T-cell (primary cell): Measurements from ENCODE around the gene CLPTM1. TPM values are rescaled to one million over a fixed set of nuclear protein-coding genes. Genes with fewer than 3 reads are reported as not detected.

Experiments
- ATAC-seq, 4 experiments: fragments of 200-7000 bp in 3 of 4; fragments of 150-1000 bp in 1 of 4; cut with Tn5 transposase; replicated peaks in 1 of 4; 1 replicate in 3 of 4; 2 replicates in 1 of 4; pipeline ENCODE4 v1.10.0; 2021; ENCODE audit warnings: moderate library complexity in 3 of 4, mild to moderate bottlenecking in 2 of 4, moderate number of reproducible peaks in 1 of 4
- CTCF ChIA-PET, 2 donors: fragments of 300-600 bp; sonication (Branson Sonifier 250); formaldehyde crosslinking; loops; one replicate each; lab custom pipeline; 2022; ENCODE audit warnings: antibody characterized with exemption in 2 of 2; lab: Charles Lee
- POLR2A ChIA-PET, 2 donors: fragments of 300-600 bp; sonication (Branson Sonifier 250); formaldehyde crosslinking; loops; one replicate each; lab custom pipeline; 2022; ENCODE audit warnings: antibody characterized with exemption in 2 of 2; lab: Charles Lee
- DNase-seq, 35 experiments: peaks; one replicate each; pipeline versions ENCODE4 v3.0.0 to v3.0.0-alpha.2; 2013 to 2023
- H3K27ac ChIP-seq: one replicate; pipeline ENCODE4 v1.5.1; 2013; ENCODE audit warnings: low read length
- H3K27me3 ChIP-seq, 2 experiments: replicated peaks in 1 of 2; 1 replicate in 1 of 2; 2 replicates in 1 of 2; pipeline versions ENCODE4 v1.6.1 to v1.7.0; 2013; ENCODE audit warnings: low read length in 1 of 2, mixed read lengths in 1 of 2; ENCODE audit not compliant: control insufficient read depth in 2 of 2, insufficient read depth in 2 of 2; ENCODE audit errors: extremely low read depth in 1 of 2
- H3K36me3 ChIP-seq, 2 donors: 1 replicate in 1 of 2; 2 replicates in 1 of 2; pipeline versions ENCODE4 v1.6.1 to v1.7.0; 2013; ENCODE audit warnings: low read length in 1 of 2; ENCODE audit not compliant: control insufficient read depth in 2 of 2, insufficient read depth in 1 of 2; ENCODE audit errors: extremely low read depth in 1 of 2
- H3K4me1 ChIP-seq, 2 experiments: 1 replicate in 1 of 2; 2 replicates in 1 of 2; pipeline versions ENCODE4 v1.6.1 to v1.7.0; 2013; ENCODE audit warnings: low read length in 2 of 2, mixed read lengths in 1 of 2; ENCODE audit not compliant: insufficient read depth in 2 of 2, control insufficient read depth in 1 of 2; ENCODE audit errors: extremely low read depth in 1 of 2
- H3K4me3 ChIP-seq, 2 donors: 1 replicate in 1 of 2; 2 replicates in 1 of 2; pipeline versions ENCODE4 v1.5.1 to v1.7.0; 2013; ENCODE audit warnings: mild to moderate bottlenecking in 2 of 2, low read length in 1 of 2, moderate library complexity in 1 of 2; ENCODE audit not compliant: control insufficient read depth in 1 of 2; ENCODE audit errors: extremely low read depth in 1 of 2
- H3K9me3 ChIP-seq: 2 replicates; pipeline ENCODE4 v1.7.0; 2013
- H3K27ac Mint-ChIP-seq, 2 donors: one replicate each; pipeline ENCODE4 v1.8.0; 2020 to 2021; ENCODE audit warnings: mild to moderate bottlenecking in 2 of 2, mixed read lengths in 2 of 2
- H3K27me3 Mint-ChIP-seq, 2 donors: one replicate each; pipeline ENCODE4 v1.8.0; 2021 to 2022; ENCODE audit warnings: mixed read lengths in 2 of 2
- H3K36me3 Mint-ChIP-seq: one replicate; pipeline ENCODE4 v1.8.0; 2021; ENCODE audit warnings: mixed read lengths
- H3K4me1 Mint-ChIP-seq, 3 donors: one replicate each; pipeline ENCODE4 v1.8.0; 2020 to 2022; ENCODE audit warnings: mixed read lengths in 3 of 3, mild to moderate bottlenecking in 1 of 3
- H3K4me3 Mint-ChIP-seq, 3 donors: one replicate each; pipeline ENCODE4 v1.8.0; 2020 to 2022; ENCODE audit warnings: mild to moderate bottlenecking in 3 of 3, mixed read lengths in 3 of 3, moderate library complexity in 3 of 3
- H3K9me3 Mint-ChIP-seq, 3 donors: one replicate each; pipeline ENCODE4 v1.8.0; 2020 to 2022; ENCODE audit warnings: mixed read lengths in 3 of 3
- WGBS: methylation state at CpG from one replicate; pipeline ENCODE4 v1.1.5; 2013; ENCODE audit warnings: missing lambda C conversion rate; ENCODE audit not compliant: insufficient coverage; 5-methylcytosine and 5-hydroxymethylcytosine counted together
- total RNA-seq, 35 experiments: library from RNA in 6 of 35; stranded (reverse) in 6 of 35; fragments of 120-200 nt in 1 of 35; gene quantifications; one replicate each; pipeline versions ENCODE4 v1.2.1 to v1.2.4 and lab custom pipeline; 2013 to 2026

Gene CLPTM1
- total RNA-seq, 5 donors from 2014 or later (not counting 1 experiment from before 2014, with no cell fraction given), result 64.0 to 103 (median 87.6) TPM

DNA sequence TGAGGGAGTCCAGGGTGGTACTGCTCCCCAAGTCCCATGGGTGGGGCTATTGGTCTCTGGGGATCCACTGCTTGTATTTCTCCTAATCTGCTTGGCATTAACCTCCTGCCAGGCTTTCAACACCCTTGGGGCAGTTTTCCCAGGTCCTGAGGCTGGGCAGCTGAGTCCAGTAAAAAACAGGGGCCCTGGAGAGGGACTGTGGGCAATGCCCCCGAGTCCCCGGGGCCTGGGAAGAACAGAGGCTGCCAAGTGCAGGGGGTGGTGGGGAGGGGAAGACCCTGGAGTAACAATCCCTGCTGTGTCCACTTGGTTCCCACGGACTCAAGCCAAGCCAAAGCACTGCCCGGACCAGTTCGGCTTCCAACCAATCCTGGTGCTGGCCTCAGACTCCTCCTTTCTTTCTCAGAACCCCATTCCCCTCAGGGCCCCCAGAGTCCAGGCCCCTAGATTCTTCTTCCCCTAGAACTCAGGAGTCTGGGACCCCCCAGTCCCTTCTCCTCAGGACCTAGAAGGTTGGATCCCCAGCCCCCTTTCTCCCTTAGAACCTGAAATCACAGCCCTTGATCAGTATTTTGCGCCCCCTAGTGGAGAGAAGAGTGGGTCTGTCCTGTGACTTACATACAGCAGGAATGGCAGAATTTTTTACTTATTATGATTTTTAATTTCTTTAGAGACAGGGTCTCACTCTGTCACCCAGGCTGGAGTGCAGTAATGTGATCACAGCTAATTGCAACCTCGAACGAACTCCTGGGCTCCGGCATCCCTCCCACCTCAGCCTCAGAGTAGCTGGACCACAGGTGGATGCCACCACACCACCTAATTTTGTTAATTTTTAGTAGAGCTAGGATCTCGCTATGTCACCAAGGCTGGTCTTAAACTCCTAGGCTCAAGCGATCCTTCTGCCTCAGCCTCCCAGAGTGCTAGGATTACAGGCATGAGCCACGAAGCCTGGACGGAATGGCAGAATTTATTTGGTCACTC is 3.7 kb upstream of the CLPTM1 start:
- ATAC-seq, result no peak
- Mint-ChIP-seq H3K27ac (no peak overlapping the region), H3K4me3 (no peak overlapping the region), H3K9me3 (no peaks in the 10 kb centered on the region), H3K27me3 (no peaks in the 10 kb centered on the region), H3K4me1 (peaks cover 26 to 28% (median 27%) of the 10 kb centered on the region in 3 donors), H3K36me3 (no peaks in the 10 kb centered on the region)
- peak; percentile 8 to 87 (median 48) for DNase-seq
- H3K27me3 ChIP-seq, result no peaks in the 10 kb centered on the region
- H3K4me1 ChIP-seq, result peaks cover 8 to 24% of the 10 kb centered on the region in 2 experiments
- 76% methylated on average over 5 of the region's 13 CpGs for WGBS
- no peaks in the 10 kb centered on the region for H3K9me3 ChIP-seq
- no peak overlapping the region for H3K27ac ChIP-seq
- no peak overlapping the region for H3K4me3 ChIP-seq
- H3K36me3 ChIP-seq, result peaks cover 0 to 12% of the 10 kb centered on the region in 2 donors
- ChIA-PET POLR2A (no interaction called here), CTCF (interaction anchor here in 1 of 2 donors (0.6 kb wide), 2 partner anchors 52 to 505 kb away, joined by 3 to 5 read pairs; no protein-coding TSS in a partner anchor)

DNA sequence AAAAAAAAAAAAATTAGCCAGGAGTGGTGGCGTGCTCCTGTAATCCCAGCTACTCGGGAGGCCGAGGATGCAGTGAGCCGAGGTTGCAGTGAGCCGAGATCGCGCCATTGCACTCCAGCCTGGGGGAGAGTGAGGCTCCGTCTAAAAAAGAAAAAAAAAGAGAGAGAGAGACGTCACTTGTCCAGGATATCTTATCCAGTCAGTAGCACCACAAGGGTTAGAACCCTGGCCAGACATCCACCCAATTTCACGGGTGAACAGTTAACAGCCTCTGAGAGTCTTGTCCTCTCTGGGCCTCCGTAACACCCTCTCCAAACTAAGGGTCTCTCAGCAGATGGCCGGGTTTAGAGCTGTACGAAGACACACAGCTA is 917 bp upstream of the CLPTM1 start:
- ATAC-seq (no peak), DNase-seq (peak in 1 of 35 experiments; percentile 5)
- no peaks in the 10 kb centered on the region for H3K9me3 Mint-ChIP-seq
- no peaks in the 10 kb centered on the region for H3K9me3 ChIP-seq
- H3K4me3 Mint-ChIP-seq, result peak overlapping the region; percentile 95 to 98 (median 97)
- peak overlapping the region; percentile 90 for H3K27ac ChIP-seq
- no peaks in the 10 kb centered on the region for H3K27me3 ChIP-seq
- peak overlapping the region; percentile 69 to 100 for H3K4me3 ChIP-seq
- H3K27ac Mint-ChIP-seq, result peak overlapping the region; percentile 98
- WGBS, result 56% methylated on average over 10 of the region's 13 CpGs
- ChIA-PET POLR2A (interaction anchor here in 1 of 2 donors (0.5 to 0.8 kb wide), 4 partner anchors 24 to 183 kb away, joined by 3 to 4 read pairs (median 4); no protein-coding TSS in a partner anchor), CTCF (interaction anchor here in 1 of 2 donors (0.5 to 1.3 kb wide), 4 partner anchors 17 to 184 kb away, joined by 3 to 5 read pairs (median 4); no protein-coding TSS in a partner anchor)
- no peaks in the 10 kb centered on the region for H3K36me3 Mint-ChIP-seq
- H3K27me3 Mint-ChIP-seq, result no peaks in the 10 kb centered on the region
- peaks cover 45 to 50% (median 49%) of the 10 kb centered on the region in 3 donors for H3K4me1 Mint-ChIP-seq
- peaks cover 10 to 47% of the 10 kb centered on the region in 2 experiments for H3K4me1 ChIP-seq
- peaks cover 0 to 10% of the 10 kb centered on the region in 2 donors for H3K36me3 ChIP-seq

DNA sequence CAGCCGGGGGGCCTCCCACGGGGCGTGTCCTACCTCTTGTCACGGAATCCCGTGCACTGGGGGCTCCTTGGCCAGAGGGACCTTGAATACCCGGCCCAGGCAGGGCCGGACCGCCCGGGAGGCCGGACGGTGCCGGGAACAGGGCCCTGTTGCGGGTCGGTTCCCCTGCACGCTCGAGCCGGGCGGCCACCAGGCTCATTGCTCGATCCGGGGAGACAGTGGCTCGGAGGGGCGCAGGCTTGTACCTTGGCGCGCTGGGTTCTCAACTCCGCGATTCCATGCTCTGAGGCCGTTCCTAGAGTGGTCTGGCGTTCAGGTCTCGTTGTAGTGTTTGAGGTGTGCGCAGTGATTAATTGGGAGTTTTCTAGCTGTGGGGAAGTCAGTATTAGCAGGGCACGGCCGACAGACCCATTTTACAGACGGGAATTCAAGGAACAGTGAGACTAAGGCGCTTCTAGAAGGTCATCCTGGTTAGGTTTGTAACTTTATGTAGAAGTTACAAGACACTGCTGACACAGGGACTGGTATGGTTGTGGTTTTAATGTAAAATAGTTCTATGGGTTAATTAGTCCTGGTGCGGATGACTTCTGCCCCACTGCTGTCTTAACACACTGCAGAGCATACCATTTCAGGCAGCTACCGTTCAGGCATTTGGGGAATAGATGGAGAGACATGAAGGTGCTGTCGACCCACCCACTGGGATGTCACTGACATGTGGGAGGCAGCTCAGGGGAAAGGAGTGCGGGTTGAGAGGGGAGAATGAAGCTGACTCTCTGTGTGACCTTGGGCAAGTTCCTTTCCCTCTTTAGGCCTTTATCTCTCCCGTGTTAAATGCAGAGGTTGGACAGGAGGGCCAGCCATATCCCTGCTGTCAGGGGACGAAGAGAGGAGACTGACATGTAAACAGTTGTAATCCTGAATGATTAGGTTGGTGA is 592 bp downstream of the CLPTM1 start:
- peaks cover 10 to 59% of the 10 kb centered on the region in 2 experiments for H3K4me1 ChIP-seq
- ATAC-seq, result peak in 3 of 4 experiments; percentile 8 to 16 (median 14)
- peak overlapping the region; percentile 13 for H3K27ac ChIP-seq
- H3K4me3 Mint-ChIP-seq, result peak overlapping the region; percentile 95 to 98 (median 97)
- POLR2A ChIA-PET, result interaction anchor here (0.6 to 0.8 kb wide), 3 partner anchors 9 to 138 kb away, joined by 3 to 4 read pairs (median 4); no protein-coding TSS in a partner anchor
- H3K9me3 ChIP-seq, result no peaks in the 10 kb centered on the region
- CTCF ChIA-PET, result no interaction called here
- no peaks in the 10 kb centered on the region for H3K9me3 Mint-ChIP-seq
- peaks cover 59 to 65% (median 60%) of the 10 kb centered on the region in 3 donors for H3K4me1 Mint-ChIP-seq
- no peaks in the 10 kb centered on the region for H3K27me3 Mint-ChIP-seq
- WGBS, result 6% methylated on average over 38 of the region's 40 CpGs
- peaks cover 13% of the 10 kb centered on the region for H3K36me3 Mint-ChIP-seq
- H3K4me3 ChIP-seq, result peak overlapping the region; percentile 69 to 91
- peak overlapping the region; percentile 53 to 84 for H3K27ac Mint-ChIP-seq
- no peaks in the 10 kb centered on the region for H3K27me3 ChIP-seq
- H3K36me3 ChIP-seq, result peaks cover 3 to 6% of the 10 kb centered on the region in 2 donors
- DNase-seq, result peak in 5 of 35 experiments; percentile 0 to 11 (median 3)

DNA sequence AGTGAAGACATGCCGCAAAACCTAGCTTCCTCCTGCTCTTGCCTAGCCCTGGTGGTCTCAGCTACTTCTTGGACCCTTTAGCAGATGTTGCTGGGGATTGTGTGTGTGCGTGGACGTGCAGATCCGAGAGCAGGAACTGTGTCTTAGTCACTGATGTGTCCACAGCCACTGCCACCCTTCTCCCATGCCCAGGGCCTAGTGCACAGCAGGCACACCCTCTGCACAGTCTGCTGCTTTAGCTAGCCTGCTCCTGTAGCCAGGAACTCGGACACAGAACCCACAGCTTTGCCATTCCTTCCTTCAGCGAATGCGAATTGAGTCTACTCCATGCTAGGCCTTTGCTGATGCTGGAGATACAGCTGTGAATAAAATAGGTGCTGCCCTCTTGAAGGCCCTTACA is 2.3 kb downstream of the CLPTM1 start:
- CTCF ChIA-PET, result no interaction called here
- peaks cover 10 to 65% of the 10 kb centered on the region in 2 experiments for H3K4me1 ChIP-seq
- Mint-ChIP-seq H3K36me3 (peaks cover 18% of the 10 kb centered on the region), H3K4me1 (peaks cover 62 to 69% (median 67%) of the 10 kb centered on the region in 3 donors), H3K27me3 (no peaks in the 10 kb centered on the region), H3K9me3 (no peaks in the 10 kb centered on the region), H3K27ac (no peak overlapping the region), H3K4me3 (peak overlapping the region; percentile 5 to 98 (median 97))
- DNase-seq (no peak), ATAC-seq (no peak)
- no peaks in the 10 kb centered on the region for H3K9me3 ChIP-seq
- no peak overlapping the region for H3K27ac ChIP-seq
- POLR2A ChIA-PET, result no interaction called here
- no peaks in the 10 kb centered on the region for H3K27me3 ChIP-seq
- WGBS, result 100% methylated on average over 2 of the region's 7 CpGs
- H3K4me3 ChIP-seq, result no peak overlapping the region
- H3K36me3 ChIP-seq, result peaks cover 6 to 19% of the 10 kb centered on the region in 2 donors

DNA sequence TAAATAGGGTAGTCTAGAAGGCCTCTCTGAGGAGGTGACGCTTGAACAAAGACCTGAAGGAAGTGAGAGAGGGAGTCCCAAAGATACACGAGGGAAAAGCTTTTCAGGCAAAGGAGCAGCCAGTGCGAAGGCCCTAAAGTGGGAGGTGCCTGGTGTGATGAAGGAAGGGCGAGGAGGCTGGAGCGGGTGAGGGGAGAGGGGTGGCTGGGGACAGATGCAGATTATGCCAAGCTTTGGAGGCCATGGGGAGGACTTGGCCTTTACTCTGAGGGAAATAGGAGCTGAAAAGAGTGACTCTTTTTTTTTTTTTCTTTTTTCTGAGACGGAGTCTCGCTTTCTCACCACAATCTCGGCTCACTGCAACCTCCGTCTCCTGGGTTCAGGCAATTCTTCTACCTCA is 2.9 kb downstream of the CLPTM1 start:
- Histone ChIP-seq H3K9me3 (no peaks in the 10 kb centered on the region), H3K27ac (no peak overlapping the region), H3K4me3 (no peak overlapping the region), H3K4me1 (peaks cover 10 to 65% of the 10 kb centered on the region in 2 experiments), H3K36me3 (peaks cover 6 to 20% of the 10 kb centered on the region in 2 donors), H3K27me3 (no peaks in the 10 kb centered on the region)
- peak overlapping the region; percentile 39 to 63 for H3K27ac Mint-ChIP-seq
- CTCF ChIA-PET, result no interaction called here
- DNase-seq, result no peak
- no peaks in the 10 kb centered on the region for H3K9me3 Mint-ChIP-seq
- H3K4me1 Mint-ChIP-seq, result peaks cover 62 to 69% (median 67%) of the 10 kb centered on the region in 3 donors
- no peaks in the 10 kb centered on the region for H3K27me3 Mint-ChIP-seq
- H3K4me3 Mint-ChIP-seq, result peak overlapping the region in 2 of 3 donors; percentile 5 to 98
- ATAC-seq, result no peak
- peaks cover 19% of the 10 kb centered on the region for H3K36me3 Mint-ChIP-seq
- POLR2A ChIA-PET, result no interaction called here
- WGBS, result 83% methylated on average over 5 of the region's 9 CpGs
